GM18867 (cell line): Measurements from ENCODE around the gene NT5M.
"Not testable (repeated sequence)": the region's sequence is repeated elsewhere in the genome, so short reads cannot be mapped to it uniquely, and the experiment has no call there.

Experiments used
- ATAC-seq: cut with Tn5 transposase; IDR thresholded peaks from one replicate; pipeline ENCODE4 v1.9.1; 2021; ENCODE audit warnings: mild to moderate bottlenecking, moderate library complexity; ENCODE audit not compliant: unreplicated experiment

Gene NT5M

DNA sequence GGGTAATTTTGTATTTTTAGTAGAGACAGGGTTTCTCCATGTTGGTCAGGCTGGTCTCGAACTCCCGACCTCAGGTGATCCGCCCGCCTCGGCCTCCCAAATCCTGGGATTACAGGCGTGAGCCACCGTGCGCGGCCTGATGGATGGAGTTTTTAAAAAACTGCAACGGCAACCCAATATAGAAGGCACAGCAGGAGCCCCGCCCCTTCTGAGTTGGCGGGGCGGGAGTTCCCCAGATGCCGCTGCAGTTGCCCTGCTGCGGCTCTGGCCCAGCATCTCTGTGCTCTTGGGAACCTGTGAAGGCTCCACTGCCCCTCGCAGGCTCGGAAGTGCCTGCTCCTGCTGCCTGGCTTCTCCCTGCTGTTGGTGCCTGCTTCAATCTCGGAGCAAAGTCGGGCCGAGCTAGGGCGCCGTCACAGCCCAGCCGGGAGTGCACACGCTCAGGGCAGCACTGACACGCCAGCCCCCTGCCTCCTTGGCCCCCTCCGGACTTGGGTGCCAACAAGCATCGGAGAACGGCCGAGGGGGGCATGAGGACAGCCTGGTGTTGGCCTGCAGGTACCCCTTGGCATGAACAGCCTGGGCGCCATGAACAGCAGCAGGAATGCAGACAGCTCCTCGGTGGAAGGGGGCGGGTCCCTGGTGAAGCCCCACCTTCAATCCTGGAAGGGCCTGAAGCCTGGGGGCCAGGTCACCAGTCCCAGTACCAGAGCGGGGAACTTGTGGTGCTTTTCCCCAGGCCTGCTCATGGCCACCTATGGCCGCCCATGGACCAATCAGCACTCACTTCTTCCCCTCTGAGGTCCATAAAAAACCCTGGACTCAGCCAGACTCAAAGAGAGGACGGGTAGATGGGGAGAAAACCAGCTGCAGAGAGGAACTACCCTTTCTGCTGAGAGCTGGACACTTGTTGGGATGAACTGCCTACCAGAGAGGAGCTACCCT, 2.3 kb upstream of the NT5M start:
- peak; percentile 34 for ATAC-seq

DNA sequence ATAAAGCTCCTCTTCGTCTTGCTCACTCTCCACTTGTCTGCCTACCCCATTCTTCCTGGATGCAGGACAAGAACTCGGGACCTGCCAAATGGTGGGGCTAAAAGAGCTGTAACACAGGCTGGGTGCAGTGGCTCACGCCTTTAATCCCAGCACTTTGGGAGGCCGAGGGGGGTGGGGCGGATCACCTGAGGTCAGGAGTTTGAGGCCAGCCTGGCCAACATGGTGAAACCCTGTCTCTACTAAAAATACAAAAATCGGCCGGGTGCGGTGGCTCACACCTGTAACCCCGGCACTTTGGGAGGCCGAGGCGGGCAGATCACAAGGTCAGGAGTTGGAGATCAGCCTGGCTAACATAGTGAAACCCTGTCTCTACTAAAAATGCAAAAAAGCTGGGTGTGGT, 1.5 kb upstream of the NT5M start:
- ATAC-seq = not testable (repeated sequence)

DNA sequence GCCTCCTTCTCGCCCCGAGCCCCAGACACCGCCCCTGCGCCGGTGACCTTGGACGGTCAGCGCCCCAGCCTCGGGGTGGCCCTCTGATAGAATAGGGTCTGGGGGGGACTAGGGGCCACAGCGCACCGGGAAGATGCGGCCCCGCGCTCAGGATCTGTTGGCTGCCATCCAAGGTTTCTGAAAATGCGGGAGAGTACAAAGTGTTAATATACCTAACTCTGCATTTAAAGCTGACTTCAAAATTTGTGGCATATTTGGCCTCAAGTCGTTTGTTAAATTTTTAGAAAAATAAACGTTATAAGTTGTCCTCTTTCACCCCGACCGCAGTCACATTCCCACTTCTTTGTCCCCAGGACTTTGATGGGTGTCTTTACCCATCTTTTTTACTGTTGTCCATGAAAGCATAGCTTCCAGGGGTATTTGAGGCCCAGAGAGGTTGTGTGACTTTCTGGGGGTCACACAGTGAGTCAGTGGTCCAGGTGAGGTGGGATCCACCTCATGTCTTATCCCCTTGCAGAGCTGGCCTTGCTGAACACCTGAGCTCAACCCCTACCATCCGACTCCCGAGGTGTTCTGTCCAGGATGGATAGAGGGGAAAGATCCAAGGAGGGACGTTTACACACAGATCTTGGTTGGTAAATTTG, 796 bp downstream of the NT5M start:
- ATAC-seq = no peak

DNA sequence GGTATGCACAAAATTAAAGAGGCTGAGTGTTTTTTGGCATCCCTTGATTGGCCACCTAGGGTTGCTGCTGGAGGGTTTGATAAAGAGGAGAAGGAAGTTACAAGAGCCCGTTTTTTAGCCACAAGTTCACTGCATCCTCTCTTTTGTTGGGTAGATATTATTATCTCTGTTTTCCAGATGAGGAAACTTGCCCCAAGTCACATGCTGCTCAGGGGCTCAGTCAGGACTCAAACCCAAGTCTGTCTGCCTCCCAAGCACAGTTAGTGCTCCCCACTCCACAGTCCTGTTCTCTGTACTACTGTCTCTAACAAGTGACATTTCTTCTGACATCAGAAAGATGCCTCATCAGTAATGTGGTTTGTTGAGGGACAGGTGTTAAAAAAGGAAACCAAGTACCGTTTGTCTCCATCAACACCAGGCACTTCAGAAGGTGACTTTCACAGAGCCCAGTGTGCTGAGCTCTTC, 1.4 kb downstream of the NT5M start:
- ATAC-seq = no peak

DNA sequence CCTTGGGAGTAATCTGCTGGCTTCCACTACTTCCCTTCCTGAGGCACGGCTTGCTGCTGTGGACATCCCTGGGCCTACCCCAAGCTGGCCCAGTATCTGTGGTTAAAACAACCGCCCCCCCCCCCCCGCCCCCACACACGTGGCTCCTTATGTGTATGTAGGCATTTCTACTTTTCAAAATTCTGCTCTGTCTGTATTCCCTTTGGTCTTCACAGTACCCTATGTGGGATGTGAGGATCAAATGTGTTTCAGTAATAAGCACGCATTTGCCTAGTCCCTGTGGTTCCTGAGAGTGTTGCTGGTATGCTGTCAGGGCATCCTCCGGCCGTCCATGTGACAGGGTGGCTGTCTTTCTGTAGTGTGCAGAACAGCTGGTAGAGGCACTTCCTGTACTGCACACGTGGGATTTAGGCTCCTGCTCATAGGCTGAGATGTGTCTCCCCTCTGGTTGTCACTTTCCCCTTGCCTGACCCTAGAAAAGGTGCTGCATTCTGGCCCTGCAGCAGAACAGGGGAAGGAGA, 2.2 kb downstream of the NT5M start:
- ATAC-seq = peak; percentile 71

DNA sequence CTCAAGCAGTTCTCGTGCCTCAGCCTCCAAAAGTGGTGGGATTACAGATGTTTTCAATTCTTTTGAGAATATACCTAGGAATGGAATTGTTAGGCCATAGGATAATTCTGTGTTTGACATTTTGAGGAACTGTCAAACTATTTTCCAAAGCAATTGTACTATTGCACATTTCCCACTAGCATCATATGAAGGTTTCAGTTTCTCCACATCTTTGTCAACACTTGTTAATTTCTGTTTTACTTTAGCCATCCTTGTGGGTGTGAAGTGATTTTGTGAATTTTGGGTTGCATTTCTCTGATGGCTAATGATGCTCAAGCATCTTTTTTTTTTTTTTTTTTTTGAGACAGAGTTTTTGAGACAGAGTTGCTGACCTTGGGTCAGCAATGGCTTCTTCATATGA, 6.2 kb downstream of the NT5M start:
- ATAC-seq = no peak

DNA sequence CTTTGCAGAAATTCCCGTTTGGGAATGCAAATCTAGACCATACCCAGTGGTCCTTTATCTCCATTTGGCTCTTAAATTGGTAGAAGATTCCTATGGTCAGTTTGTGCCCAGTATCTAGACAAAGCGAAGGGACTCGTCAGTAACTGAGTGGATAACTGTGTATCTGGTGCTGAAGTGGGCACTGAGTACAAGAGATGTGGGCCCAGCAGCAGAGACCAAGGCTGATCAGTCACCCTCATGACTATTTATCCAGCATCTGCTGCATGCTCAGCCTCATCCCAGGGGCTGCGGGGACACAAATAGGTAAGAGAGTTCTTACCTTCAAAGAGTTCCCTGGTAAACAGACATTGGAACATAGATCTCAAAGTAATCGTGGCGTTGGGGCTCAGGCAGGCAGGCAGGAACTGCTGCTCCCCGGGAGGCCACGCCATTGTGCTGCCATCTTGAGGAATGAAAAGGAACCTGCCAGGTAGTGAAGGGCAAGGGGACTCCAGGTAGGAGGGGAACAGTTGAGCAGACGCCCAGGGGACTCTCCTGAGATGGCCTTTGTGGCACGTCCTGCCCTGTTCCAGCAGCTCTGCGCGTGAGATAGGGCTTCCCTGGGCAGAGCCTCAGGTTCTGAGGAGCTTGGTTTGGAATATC, 10.3 kb downstream of the NT5M start:
- ATAC-seq = no peak

DNA sequence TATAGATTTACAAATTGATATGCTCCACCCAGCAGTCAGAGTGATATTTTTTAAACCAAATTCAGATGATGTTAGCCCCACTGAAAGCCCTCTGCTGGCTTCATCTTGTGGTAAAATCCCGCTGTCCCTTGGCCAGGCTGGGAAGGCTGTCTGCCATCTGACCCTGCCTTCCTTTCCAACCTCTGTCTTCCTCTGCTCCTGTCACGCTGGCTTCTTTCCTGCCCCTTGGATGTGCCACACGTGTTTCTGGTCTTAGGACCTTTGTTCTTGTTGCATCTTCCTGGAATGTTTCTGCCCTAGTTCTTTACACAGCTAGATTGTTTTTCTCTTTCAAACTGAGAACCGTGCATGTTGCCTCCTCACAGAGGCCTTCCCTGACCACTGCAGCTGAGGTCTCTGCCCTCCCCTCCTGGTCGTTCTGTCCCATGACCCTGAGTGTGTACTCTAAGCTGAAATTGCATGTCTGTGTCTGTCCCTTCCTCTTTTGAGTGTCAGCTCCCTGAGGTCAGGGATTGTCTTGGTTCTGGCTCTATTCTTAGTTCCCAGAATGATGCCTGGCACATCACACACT, 11.4 kb downstream of the NT5M start:
- no peak for ATAC-seq

DNA sequence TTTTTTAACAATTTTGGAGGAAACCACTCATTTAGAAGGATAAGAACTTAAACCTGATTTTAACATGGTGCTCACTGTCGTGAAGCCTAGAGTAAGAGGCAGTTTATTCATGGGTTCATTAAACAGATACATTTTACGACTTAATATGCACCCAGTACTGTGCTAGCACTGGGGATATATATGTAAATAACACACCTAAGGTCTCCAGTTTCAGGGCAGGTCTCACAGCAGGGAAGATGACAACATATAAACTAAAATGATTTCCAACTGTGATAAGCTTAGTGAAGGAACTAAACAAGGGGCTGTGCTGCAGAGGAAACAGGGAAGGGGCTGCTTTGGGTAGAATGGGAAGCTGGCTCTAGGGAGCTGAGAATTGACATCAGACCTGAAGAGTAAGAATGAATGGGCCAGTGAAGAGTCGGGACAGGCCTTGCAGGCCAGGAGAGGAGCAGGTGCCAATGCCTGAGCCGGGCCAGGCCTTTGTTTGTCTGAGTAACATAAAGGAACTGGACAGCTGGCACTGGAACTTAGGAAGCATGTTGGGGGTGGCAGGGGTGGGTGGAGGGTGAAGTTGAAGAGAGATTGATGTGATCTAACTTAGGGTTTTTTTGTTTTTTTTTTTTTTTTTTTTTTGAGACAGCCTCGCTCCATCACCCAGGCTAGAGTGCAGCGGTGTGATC, 12.1 kb downstream of the NT5M start:
- ATAC-seq = no peak

DNA sequence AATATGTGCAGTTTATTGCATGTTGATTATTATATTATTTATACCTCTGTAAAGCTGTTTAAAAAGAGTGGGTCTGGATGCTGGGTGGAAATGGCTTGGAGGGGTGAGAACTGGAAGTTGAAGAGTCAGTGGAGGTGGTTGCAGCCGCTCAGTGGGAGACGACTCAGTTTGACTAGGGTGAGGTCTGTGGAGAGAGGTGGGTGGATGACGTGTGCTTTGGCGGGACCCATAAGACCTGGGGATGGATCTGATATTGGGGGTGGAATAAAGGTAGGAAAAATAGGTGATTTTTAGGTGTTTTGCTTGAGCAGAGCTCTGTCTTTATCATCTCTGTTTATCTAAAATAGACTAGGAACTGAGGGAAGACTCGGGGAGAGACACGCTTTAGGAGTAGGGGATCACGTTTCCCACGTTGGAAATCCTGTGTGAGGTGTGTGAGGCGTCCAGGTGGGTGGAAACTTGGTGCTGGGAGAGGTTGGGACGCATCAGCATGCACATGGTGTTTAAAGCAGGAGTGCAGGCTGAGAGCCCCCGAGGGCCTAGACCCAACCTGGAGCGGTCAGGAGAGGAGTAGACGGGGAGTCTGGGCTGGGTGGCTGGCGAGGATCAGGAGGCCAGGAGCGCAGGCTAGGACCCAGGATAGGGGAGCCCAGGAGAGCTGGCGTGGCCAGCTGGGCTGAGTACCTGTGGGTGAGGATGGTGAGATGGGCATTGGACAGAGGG, 17.2 kb downstream of the NT5M start:
- no peak for ATAC-seq

DNA sequence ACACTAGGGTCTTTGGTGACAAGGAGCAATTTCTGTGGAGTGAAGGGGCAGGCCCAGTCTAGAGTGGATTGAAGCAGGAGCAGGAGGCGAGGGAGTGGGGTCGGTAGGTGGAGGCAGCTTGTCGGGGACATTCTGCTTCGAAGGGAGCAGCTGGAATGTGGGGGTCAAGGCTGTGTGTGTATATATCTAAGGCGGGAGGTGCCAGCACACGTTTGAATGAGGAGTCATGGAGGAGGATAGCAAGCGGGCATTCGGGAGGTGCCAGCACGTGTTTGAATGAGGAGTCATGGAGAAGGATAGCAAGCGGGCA, 17.7 kb downstream of the NT5M start:
- no peak for ATAC-seq

DNA sequence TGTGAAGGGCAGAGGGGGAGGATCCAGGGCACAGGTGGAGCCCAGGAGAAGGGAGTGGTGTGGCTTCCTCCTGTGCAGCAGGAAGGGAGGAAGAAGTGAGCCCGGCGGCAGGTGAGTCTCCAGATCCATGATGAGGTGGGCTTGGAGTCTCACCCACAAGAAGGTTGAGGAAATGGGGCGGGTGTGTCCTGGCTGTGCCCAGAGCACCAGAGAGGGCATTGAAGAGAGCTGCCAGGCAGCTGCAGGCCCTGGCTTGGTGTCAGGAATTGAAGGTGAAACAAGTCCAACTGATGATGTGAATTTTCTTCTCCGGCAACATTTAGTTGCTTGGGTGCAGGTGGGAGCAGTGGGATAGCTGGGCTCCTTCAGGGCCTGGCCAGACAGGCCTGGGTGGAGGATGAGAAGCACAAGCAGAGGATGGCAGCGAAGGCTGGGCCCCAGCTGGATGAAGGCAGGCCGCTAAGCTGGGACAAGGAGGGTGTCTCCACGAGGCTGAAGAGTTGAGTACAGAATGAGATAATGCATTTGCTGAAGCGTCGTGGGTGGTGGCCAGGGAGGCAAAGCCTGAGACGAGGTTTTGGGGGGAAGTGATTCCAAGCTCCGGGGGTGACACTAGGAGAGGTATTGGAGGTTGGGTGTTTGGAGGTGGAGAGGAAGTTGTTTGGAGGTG, 18.3 kb downstream of the NT5M start:
- ATAC-seq = no peak

DNA sequence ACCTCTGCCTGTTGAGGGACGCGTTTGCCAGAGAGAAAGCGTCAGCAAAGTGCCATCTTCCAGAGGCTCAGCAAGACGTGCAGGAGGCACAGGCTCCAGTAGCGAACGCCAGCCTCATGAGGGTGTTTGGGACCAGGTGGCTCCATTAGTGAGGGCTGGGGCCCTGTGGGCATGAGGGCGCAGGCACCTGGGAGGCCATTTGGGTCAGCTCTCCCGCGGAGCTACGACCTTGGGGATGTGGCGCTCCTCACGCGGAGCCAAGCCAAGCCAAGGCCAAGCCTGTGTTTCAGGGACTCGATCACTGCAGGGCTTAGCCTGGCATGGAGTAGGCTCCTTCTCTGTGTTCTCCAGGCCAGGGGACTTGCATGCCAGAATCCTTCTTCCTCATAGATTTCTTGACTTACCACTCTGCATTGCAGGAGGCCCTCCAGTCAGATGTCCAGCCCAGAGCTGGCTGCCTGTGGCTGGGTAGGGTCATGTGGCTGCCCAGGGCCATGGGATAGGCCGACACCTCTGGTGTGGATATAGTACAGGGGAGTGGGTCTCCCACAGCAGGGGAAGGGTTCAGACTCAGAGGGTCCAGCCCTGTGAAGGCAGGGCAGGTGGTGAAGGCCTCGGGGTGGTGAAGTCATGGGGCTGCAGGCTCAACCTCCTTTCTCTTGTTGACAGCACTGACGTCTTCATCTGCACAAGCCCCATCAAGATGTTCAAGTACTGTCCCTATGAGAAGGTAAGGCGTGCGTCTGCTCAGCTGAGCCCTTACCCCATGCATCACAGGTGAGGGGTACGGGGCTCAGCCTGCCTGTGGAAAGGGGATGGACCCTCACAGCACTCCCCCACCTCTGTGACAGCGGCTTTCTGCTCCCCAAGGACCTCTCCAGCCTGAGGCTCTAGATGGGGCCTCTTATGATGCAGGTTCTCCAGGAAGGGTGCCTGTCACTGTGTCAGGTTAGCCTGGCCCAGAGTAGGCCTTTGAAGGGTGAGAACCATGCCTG, 19.6 kb downstream of the NT5M start:
- ATAC-seq = no peak

DNA sequence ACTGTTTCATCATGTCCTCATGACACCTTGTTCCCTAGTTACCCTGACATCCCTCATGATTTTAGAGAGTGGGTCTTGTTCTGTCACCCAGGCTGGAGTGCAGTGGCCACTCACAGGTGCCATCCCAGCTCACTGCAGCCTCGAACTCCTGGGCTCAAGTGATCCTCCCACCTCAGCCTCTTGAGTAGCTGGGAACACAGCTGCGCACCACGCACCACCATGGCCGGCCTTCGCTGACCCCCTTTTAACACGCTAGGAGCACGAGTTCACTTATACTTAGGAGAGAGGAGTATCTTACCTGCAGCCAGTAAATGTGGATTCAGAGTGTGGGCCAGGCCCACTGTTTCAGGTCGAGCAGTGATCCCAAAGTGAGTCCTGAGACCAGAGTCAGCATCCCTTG, 21.4 kb downstream of the NT5M start:
- no peak for ATAC-seq

DNA sequence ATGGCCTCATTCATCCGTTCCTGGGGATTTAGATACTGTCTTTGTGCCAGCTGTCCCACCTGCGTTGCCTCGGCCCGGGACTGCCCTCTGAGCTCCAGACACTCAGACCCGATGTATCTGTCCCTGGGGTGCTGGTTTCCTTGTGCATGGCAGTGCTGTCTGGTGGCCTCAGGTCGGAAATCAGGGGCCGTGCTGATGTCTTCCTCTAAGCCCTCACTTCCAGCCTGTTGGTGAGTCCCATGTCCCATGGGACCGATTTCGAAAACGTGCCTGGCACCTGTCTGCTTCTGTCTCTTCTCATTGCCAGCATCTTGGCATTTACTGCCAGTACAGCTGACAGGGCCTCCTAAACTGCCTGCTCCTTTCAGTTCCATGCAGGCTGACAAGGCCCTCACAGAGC, 22.1 kb downstream of the NT5M start:
- no peak for ATAC-seq

DNA sequence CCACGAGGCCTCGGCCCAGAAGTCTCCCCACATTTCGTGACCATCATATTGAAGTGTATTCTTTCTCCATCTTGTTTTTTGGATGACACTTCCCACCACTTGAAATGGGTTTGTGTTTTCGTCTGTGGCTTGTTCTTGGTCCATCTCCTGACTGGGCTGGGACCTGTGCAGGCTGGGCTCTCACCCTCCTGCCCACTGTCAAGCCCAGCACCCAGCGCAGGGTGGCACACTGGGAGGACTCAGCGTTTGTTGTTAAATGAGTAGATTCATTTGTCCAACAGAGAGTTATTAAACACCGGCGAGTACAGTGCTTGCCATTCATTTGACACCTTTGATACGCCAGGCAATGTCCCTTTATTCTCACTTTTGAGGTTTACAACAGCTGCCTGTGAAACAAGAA, 22.6 kb downstream of the NT5M start:
- ATAC-seq = no peak

DNA sequence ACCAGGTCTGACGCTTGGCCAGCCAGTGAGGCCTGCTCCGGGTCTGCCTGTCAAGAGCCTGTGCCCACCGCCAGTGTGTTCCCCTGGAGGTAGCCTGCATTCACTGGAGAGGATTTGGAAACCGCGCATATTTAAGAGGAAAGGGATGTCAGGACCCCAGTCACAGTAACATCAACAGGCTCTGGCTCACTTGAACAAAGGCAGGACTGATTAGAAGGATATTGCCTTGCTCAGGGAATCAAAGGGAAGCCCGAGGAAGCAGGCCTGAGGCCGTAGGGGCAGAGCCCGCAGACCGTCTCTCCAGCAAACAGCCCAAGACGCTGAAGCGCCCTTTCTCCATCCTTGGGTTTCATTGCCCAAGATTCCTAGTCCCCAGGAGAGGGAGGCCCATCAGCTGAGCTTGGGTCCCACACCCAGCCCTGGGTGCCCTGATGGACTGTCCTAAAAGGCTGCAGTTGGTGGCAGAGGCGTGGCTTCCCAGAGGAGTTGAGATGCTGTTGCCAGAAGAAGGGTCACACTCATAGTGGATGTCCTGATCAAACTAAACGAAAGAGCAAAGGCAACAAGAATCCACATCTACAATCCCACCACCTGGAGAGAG, 23.2 kb downstream of the NT5M start:
- no peak for ATAC-seq

DNA sequence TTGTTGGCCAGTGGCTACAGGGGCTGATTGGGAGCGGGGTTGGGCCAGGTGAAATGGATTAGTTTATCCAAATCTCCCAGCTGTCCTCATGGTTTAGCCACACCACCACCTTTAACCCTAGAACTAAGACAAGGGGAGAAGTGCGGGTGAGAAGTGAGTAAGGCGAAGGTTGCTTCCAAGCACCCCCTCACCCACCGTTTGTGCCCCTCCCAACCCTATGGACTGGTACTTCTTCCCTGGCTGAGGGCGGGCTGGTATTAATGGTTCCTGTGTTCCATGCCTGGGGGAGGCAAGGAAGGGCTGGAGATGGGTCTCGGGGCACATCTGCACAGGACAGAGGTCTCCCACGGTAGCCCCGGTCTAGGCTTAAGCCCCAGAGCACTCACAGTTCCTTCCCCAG, 25.1 kb downstream of the NT5M start:
- ATAC-seq = no peak
